A549 (cell line): ENCODE data around the gene IFT25.

Source experiments
- CBX8 ChIP-seq: fragments of 200-600 bp; sonication (generic); IDR thresholded peaks from 2 replicates; pipeline ENCODE4 v1.6.1; 2016
- CHD4 ChIP-seq: fragments of 200-600 bp; sonication (generic); IDR thresholded peaks from 2 replicates; pipeline ENCODE4 v1.6.1; 2016; ENCODE audit warnings: antibody characterized with exemption, mild to moderate bottlenecking, borderline replicate concordance
- FOSL2 ChIP-seq, 2 experiments: fragments of 450-650 bp in 1 of 2; fragments of >200 bp in 1 of 2; sonication (Bioruptor Twin) in 1 of 2; formaldehyde crosslinking; IDR thresholded peaks; 2 replicates each; pipeline versions ENCODE4 v1.5.0 to v1.6.1; 2016 to 2020; ENCODE audit warnings: mild to moderate bottlenecking in 1 of 2, moderate library complexity in 1 of 2
- HDAC2 ChIP-seq: fragments of 200-600 bp; sonication (generic); IDR thresholded peaks from 2 replicates; pipeline ENCODE4 v1.6.1; 2016
- KDM1A ChIP-seq: fragments of 200-600 bp; sonication (generic); IDR thresholded peaks from 2 replicates; pipeline ENCODE4 v1.6.1; 2016; ENCODE audit warnings: low read depth, mild to moderate bottlenecking
- PHF8 ChIP-seq: fragments of 200-600 bp; sonication (generic); IDR thresholded peaks from 2 replicates; pipeline ENCODE4 v1.6.1; 2016; ENCODE audit warnings: low read depth, mild to moderate bottlenecking, antibody characterized with exemption, moderate library complexity, borderline replicate concordance
- POLR2A ChIP-seq: IDR thresholded peaks from 2 replicates; pipeline ENCODE4 v1.6.1; 2012; ENCODE audit warnings: mild to moderate bottlenecking, low read length
- RAD21 ChIP-seq, 2 experiments: fragments of >200 bp in 1 of 2; sonication (Bioruptor Twin) in 1 of 2; formaldehyde crosslinking in 1 of 2; IDR thresholded peaks in 1 of 2; conservative IDR thresholded peaks in 1 of 2; 2 replicates in 1 of 2; 3 replicates in 1 of 2; pipeline ENCODE4 v1.6.1; 2012 to 2018; ENCODE audit warnings: inconsistent platforms in 1 of 2
- RCOR1 ChIP-seq: fragments of 150-350 bp; IDR thresholded peaks from 2 replicates; pipeline ENCODE4 v1.6.1; 2014; ENCODE audit warnings: antibody characterized with exemption, low read length, low read depth
- RFX5 ChIP-seq: fragments of 450-650 bp; IDR thresholded peaks from 2 replicates; pipeline ENCODE4 v1.7.1; 2014; ENCODE audit warnings: antibody characterized with exemption, mild to moderate bottlenecking, moderate library complexity
- ZSCAN20 ChIP-seq: fragments of 250-450 bp; sonication (Bioruptor Pico); IDR thresholded peaks from 2 replicates; pipeline ENCODE4 v1.8.0; 2022; ENCODE audit warnings: mild to moderate bottlenecking, moderate library complexity
- TF ChIP-seq, protein P1 (sequence below): fragments of >200 bp; sonication (Bioruptor Twin); formaldehyde crosslinking; IDR thresholded peaks from 3 replicates; pipeline ENCODE4 v1.5.1; 2016
- TF ChIP-seq, protein P2 (sequence below): fragments of 200-600 bp; sonication (generic); IDR thresholded peaks from 2 replicates; pipeline ENCODE4 v1.6.1; 2016; ENCODE audit warnings: antibody characterized with exemption, mild to moderate bottlenecking, moderate library complexity
- TF ChIP-seq, protein P3 (sequence below): IDR thresholded peaks from 2 replicates; pipeline ENCODE4 v1.6.1; 2012

DNA sequence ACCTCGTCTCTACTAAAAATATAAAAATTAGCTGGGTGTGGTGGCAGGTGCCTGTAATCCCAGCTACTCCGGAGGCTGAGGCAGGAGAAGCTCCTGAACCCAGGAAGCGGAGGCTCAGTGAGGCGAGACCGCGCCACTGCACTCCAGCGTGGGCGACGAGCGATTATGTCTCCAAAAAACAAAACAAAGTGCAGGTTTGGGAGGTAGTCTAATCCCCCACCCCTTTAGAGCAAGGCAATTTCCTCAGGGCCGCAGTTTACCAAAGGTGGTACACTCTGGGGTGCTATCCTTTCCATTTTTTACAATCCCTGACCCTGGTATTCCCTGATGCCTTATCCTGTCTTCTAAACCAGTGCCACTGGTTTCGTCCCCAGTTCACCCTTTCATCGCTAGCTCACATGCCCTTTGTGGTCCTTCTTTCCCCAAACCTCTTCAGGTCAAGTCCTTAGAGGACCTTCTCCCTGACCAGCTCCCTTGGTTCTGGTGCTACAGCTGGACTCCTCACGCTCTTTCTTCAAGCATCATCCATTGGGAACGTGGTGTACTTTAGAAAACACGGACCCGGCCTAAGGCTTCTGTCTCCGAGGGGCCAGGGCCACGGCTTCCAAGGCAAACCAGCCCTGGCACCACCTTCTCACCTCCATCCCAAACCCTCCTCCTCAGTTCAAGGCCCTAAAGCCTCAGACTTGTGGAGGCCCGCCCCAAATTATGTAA lies 873 bp downstream of the IFT25 start:
- no peak for TF ChIP-seq KDM1A
- no peak for TF ChIP-seq POLR2A
- TF ChIP-seq, protein P1, sequence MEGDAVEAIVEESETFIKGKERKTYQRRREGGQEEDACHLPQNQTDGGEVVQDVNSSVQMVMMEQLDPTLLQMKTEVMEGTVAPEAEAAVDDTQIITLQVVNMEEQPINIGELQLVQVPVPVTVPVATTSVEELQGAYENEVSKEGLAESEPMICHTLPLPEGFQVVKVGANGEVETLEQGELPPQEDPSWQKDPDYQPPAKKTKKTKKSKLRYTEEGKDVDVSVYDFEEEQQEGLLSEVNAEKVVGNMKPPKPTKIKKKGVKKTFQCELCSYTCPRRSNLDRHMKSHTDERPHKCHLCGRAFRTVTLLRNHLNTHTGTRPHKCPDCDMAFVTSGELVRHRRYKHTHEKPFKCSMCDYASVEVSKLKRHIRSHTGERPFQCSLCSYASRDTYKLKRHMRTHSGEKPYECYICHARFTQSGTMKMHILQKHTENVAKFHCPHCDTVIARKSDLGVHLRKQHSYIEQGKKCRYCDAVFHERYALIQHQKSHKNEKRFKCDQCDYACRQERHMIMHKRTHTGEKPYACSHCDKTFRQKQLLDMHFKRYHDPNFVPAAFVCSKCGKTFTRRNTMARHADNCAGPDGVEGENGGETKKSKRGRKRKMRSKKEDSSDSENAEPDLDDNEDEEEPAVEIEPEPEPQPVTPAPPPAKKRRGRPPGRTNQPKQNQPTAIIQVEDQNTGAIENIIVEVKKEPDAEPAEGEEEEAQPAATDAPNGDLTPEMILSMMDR, result no peak
- no peak for TF ChIP-seq HDAC2
- no peak for TF ChIP-seq RFX5
- TF ChIP-seq FOSL2 (IDR thresholded peaks at IDR 0.05), result no peak
- no peak for TF ChIP-seq FOSL2 (CRISPR knock-in tag; IDR thresholded peaks at IDR 0.05)
- no peak for TF ChIP-seq RCOR1
- TF ChIP-seq, protein P2, sequence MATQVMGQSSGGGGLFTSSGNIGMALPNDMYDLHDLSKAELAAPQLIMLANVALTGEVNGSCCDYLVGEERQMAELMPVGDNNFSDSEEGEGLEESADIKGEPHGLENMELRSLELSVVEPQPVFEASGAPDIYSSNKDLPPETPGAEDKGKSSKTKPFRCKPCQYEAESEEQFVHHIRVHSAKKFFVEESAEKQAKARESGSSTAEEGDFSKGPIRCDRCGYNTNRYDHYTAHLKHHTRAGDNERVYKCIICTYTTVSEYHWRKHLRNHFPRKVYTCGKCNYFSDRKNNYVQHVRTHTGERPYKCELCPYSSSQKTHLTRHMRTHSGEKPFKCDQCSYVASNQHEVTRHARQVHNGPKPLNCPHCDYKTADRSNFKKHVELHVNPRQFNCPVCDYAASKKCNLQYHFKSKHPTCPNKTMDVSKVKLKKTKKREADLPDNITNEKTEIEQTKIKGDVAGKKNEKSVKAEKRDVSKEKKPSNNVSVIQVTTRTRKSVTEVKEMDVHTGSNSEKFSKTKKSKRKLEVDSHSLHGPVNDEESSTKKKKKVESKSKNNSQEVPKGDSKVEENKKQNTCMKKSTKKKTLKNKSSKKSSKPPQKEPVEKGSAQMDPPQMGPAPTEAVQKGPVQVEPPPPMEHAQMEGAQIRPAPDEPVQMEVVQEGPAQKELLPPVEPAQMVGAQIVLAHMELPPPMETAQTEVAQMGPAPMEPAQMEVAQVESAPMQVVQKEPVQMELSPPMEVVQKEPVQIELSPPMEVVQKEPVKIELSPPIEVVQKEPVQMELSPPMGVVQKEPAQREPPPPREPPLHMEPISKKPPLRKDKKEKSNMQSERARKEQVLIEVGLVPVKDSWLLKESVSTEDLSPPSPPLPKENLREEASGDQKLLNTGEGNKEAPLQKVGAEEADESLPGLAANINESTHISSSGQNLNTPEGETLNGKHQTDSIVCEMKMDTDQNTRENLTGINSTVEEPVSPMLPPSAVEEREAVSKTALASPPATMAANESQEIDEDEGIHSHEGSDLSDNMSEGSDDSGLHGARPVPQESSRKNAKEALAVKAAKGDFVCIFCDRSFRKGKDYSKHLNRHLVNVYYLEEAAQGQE, result no peak
- TF ChIP-seq CHD4, result no peak
- no peak for TF ChIP-seq CBX8
- no peak for TF ChIP-seq RAD21 (conservative IDR thresholded peaks at IDR 0.05 in 1 of 2, IDR thresholded peaks at IDR 0.05 in 1 of 2)
- no peak for TF ChIP-seq PHF8
- no peak for TF ChIP-seq ZSCAN20 (CRISPR knock-in tag)
- TF ChIP-seq, protein P3, sequence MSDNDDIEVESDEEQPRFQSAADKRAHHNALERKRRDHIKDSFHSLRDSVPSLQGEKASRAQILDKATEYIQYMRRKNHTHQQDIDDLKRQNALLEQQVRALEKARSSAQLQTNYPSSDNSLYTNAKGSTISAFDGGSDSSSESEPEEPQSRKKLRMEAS, result no peak
